HepG2 (cell line): Measurements from ENCODE around the gene F2RL2. TPM values are rescaled to one million over a fixed set of nuclear protein-coding genes. Genes with fewer than 3 reads are reported as not detected.

Experiments used
- ATAC-seq: fragments of 200-7000 bp; cut with Tn5 transposase; 3 replicates; pipeline ENCODE4 v1.9.1; 2020; ENCODE audit warnings: mild to moderate bottlenecking, moderate library complexity
- BruUV-seq: library from RNA; stranded (reverse); fragments of 400-500 nt; replicated peaks from 2 replicates; lab custom pipeline; 2021; lab: Mats Ljungman, UMichigan
- CTCF ChIA-PET: fragments of 300-600 bp; formaldehyde crosslinking; extraction: SDS; loops from one replicate; lab custom pipeline; 2021; ENCODE audit warnings: low total read pairs, inconsistent platforms, low intra/inter-chr PET ratio; lab: Yijun Ruan, JAX
- POLR2A ChIA-PET: fragments of 350-600 bp; sonication (Branson Sonifier 250); formaldehyde crosslinking; loops from one replicate; lab custom pipeline; 2020; ENCODE audit warnings: antibody characterized with exemption, inconsistent platforms; lab: Yijun Ruan, JAX
- DNase-seq: peaks from one replicate; pipeline ENCODE4 v3.0.0-alpha.2; 2015; ENCODE audit warnings: low spot score
- FAIRE-seq: peaks from 3 replicates; lab custom pipeline; 2011; peaks lifted over from hg19 to GRCh38; lab: Jason Lieb, UNC
- H2AFZ ChIP-seq: one replicate; pipeline ENCODE4 v1.6.1; 2011; ENCODE audit warnings: low read length, inconsistent platforms
- H3K27ac ChIP-seq: fragments of 300-600 bp; 3 replicates; pipeline ENCODE4 v1.8.0; 2011; ENCODE audit warnings: mixed run types, mild to moderate bottlenecking, mixed read lengths, low read length, inconsistent platforms; ENCODE audit not compliant: insufficient read depth; ENCODE audit errors: extremely low read length
- H3K27me3 ChIP-seq, 2 experiments: fragments of 200-600 bp in 1 of 2; 2 replicates in 1 of 2; 3 replicates in 1 of 2; pipeline versions ENCODE4 v1.6.0 to v1.8.0; 2011; ENCODE audit warnings: low read length in 2 of 2, mild to moderate bottlenecking in 2 of 2, moderate library complexity in 2 of 2, inconsistent platforms in 1 of 2; ENCODE audit not compliant: insufficient read depth in 2 of 2, control insufficient read depth in 1 of 2
- H3K36me3 ChIP-seq, 2 experiments: fragments of 200-600 bp in 1 of 2; replicated peaks in 1 of 2; 2 replicates in 1 of 2; 3 replicates in 1 of 2; pipeline versions ENCODE4 v1.5.1 to v1.8.0; 2011; ENCODE audit warnings: low read length in 2 of 2, inconsistent platforms in 1 of 2; ENCODE audit not compliant: insufficient read depth in 2 of 2, control insufficient read depth in 1 of 2
- H3K4me1 ChIP-seq: 2 replicates; pipeline ENCODE4 v1.5.1; 2012; ENCODE audit warnings: low read length, inconsistent platforms; ENCODE audit not compliant: insufficient read depth
- H3K4me2 ChIP-seq: 2 replicates; pipeline ENCODE4 v1.6.0; 2011; ENCODE audit warnings: low read depth, low read length, inconsistent platforms
- H3K4me3 ChIP-seq, 3 experiments: fragments of 200-600 bp in 1 of 3; sonication (generic), shearing (Covaris generic) in 1 of 3; replicated peaks in 1 of 3; 2 replicates each; pipeline ENCODE4 v1.5.1; 2011 to 2016; ENCODE audit warnings: low read length in 3 of 3, inconsistent platforms in 2 of 3, low read depth in 2 of 3, mild to moderate bottlenecking in 2 of 3, control low read depth in 1 of 3, mixed read lengths in 1 of 3; ENCODE audit not compliant: insufficient read depth in 1 of 3
- H3K79me2 ChIP-seq: one replicate; pipeline ENCODE4 v1.6.1; 2011; ENCODE audit warnings: low read length, inconsistent platforms; ENCODE audit not compliant: insufficient read depth
- H3K9ac ChIP-seq: 2 replicates; pipeline ENCODE4 v1.6.0; 2011; ENCODE audit warnings: mild to moderate bottlenecking, low read depth, low read length, inconsistent platforms; ENCODE audit not compliant: insufficient read depth
- H3K9me3 ChIP-seq: 2 replicates; pipeline ENCODE4 v1.5.1; 2012; ENCODE audit warnings: mild to moderate bottlenecking, low read length
- H4K20me1 ChIP-seq: 2 replicates; pipeline ENCODE4 v1.6.0; 2011; ENCODE audit warnings: inconsistent platforms, mild to moderate bottlenecking, low read length, moderate library complexity; ENCODE audit not compliant: insufficient read depth
- FOSL1 ChIP-seq: sonication (generic); formaldehyde crosslinking; IDR thresholded peaks from 2 replicates; pipeline ENCODE4 v1.9.0; 2021; ENCODE audit warnings: missing genetic modification reagents, borderline replicate concordance
- GATAD1 ChIP-seq: IDR thresholded peaks from 2 replicates; pipeline ENCODE4 v1.6.1; 2016; ENCODE audit warnings: missing genetic modification reagents, missing compliant biosample characterization
- GATAD2A ChIP-seq: IDR thresholded peaks from 2 replicates; pipeline ENCODE4 v1.6.1; 2016
- HDAC6 ChIP-seq: fragments of 200-600 bp; sonication (generic); IDR thresholded peaks from 2 replicates; pipeline ENCODE4 v1.7.0; 2017; ENCODE audit warnings: mild to moderate bottlenecking, antibody characterized with exemption, low read length, low read depth
- HMGA1 ChIP-seq: sonication (generic); formaldehyde crosslinking; conservative IDR thresholded peaks from 2 replicates; pipeline ENCODE4 v1.4.0; 2020; ENCODE audit warnings: missing genetic modification reagents
- MTERF4 ChIP-seq: sonication (generic); formaldehyde crosslinking; IDR thresholded peaks from 2 replicates; pipeline ENCODE4 v1.8.0; 2023; ENCODE audit warnings: mild to moderate bottlenecking, missing genetic modification reagents
- NCOA5 ChIP-seq: sonication (generic); formaldehyde crosslinking; IDR thresholded peaks from 2 replicates; pipeline ENCODE4 v1.4.0; 2020; ENCODE audit warnings: missing genetic modification reagents
- SKIL ChIP-seq: sonication (generic); formaldehyde crosslinking; IDR thresholded peaks from 2 replicates; pipeline ENCODE4 v1.8.0; 2022; ENCODE audit warnings: missing genetic modification reagents, mild to moderate bottlenecking, moderate library complexity, borderline replicate concordance
- TAF1 ChIP-seq: sonication (generic); formaldehyde crosslinking; IDR thresholded peaks from 2 replicates; pipeline ENCODE4 v1.4.0; 2020; ENCODE audit warnings: missing genetic modification reagents
- TP53 ChIP-seq: sonication (generic); formaldehyde crosslinking; conservative IDR thresholded peaks from 2 replicates; pipeline ENCODE4 v1.4.0; 2020; ENCODE audit warnings: missing genetic modification reagents
- ZNF20 ChIP-seq: sonication (generic); formaldehyde crosslinking; IDR thresholded peaks from 2 replicates; pipeline ENCODE4 v1.4.0; 2020; ENCODE audit warnings: mild to moderate bottlenecking, moderate library complexity, missing genetic modification reagents
- ZNF3 ChIP-seq: IDR thresholded peaks from 2 replicates; pipeline ENCODE4 v1.7.0; 2017; ENCODE audit warnings: inconsistent platforms
- ZNF501 ChIP-seq: sonication (generic); formaldehyde crosslinking; IDR thresholded peaks from 2 replicates; pipeline ENCODE4 v1.5.1; 2020; ENCODE audit warnings: mild to moderate bottlenecking, moderate library complexity, missing genetic modification reagents
- ZSCAN21 ChIP-seq: sonication (generic); formaldehyde crosslinking; IDR thresholded peaks from 2 replicates; pipeline ENCODE4 v1.8.0; 2022; ENCODE audit warnings: mild to moderate bottlenecking, missing genetic modification reagents, moderate library complexity, borderline replicate concordance
- WGBS: methylation state at CpG from one replicate; pipeline ENCODE4 v1.1.6; 2017; ENCODE audit warnings: low lambda C conversion rate; 5-methylcytosine and 5-hydroxymethylcytosine counted together
- in situ Hi-C: cut with HindIII; loops from 2 replicates; pipeline ENCODE4 v1.10.0; 2017; ENCODE audit warnings: low pct_unique_long_range_greater_than_20kb; ENCODE audit not compliant: extremely low pct_ligation_motif_present
- intact Hi-C: fragments of 100-400 bp; cut with micrococcal nuclease; formaldehyde crosslinking; loops from one replicate; pipeline ENCODE4 v1.10.0; 2022; ENCODE audit not compliant: unreplicated experiment
- polyA plus RNA-seq, 8 experiments: library from polyadenylated mRNA; depleted of rRNA in 3 of 8; stranded (reverse) in 7 of 8; unstranded in 1 of 8; fragments of >200 nt; fragmentation: Illumina TruSeq in 4 of 8; extraction: Trizol in 4 of 8; gene quantifications; 2 replicates each; pipeline versions ENCODE4 v1.2.1 to v1.2.3, GENCODE V29; 2011 to 2016; ENCODE audit warnings: low read depth in 4 of 8, missing spikeins in 1 of 8, mixed read lengths in 1 of 8; ENCODE audit not compliant: insufficient read depth in 1 of 8
- total RNA-seq, 5 experiments: library from RNA; depleted of rRNA; stranded (reverse); fragments of >200 nt; fragmentation: Illumina TruSeq; extraction: Trizol; gene quantifications; 2 replicates each; pipeline ENCODE4 v1.2.3, GENCODE V29; 2016; ENCODE audit warnings: low read depth in 1 of 5
- TF ChIP-seq, protein P1 (sequence below): sonication (generic); formaldehyde crosslinking; conservative IDR thresholded peaks from 2 replicates; pipeline ENCODE4 v1.5.0; 2020; ENCODE audit warnings: missing genetic modification reagents

Gene F2RL2
- total and polyA plus RNA-seq, 2 of the 13 experiments (the other 11 are each of a cell fraction or from before 2014, with no cell fraction given): not detected

DNA sequence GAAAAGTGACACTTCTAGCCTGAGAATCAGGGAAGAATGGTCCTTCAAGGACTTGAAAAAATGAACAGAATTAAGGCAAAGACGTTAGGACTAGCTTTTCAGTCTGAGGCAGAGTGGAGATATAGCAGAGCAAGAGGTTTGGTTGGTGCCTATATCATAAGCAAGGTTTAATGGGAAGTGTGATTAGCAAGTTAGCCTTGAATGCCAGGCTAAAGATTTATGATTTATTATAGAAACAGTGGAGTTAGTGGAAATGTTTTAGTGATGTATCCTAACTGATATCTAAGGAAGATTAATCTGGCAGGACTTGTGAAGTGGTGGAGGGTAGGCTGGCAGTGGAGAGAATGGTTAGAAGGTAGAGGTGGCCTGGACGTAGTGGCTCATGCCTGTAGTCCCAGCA is 7.0 kb downstream of the F2RL2 start:
- H3K9me3 ChIP-seq: no peaks in the 10 kb centered on the region
- POLR2A ChIA-PET: no interaction called here
- H4K20me1 ChIP-seq: no peaks in the 10 kb centered on the region
- no peak overlapping the region for H3K4me2 ChIP-seq
- no peak overlapping the region for H3K9ac ChIP-seq
- no peak overlapping the region for H3K27ac ChIP-seq
- TF ChIP-seq TP53 (CRISPR knock-in tag) (no peak), HDAC6 (no peak), HMGA1 (no peak), ZNF3 (CRISPR knock-in tag) (no peak), ZNF501 (CRISPR knock-in tag) (no peak), GATAD2A (no peak), SKIL (CRISPR knock-in tag) (no peak), TAF1 (CRISPR knock-in tag) (no peak), GATAD1 (CRISPR knock-in tag) (no peak), ZNF20 (CRISPR knock-in tag) (no peak), NCOA5 (CRISPR knock-in tag) (no peak), MTERF4 (no peak), FOSL1 (no peak), ZSCAN21 (no peak)
- TF ChIP-seq, protein P1, sequence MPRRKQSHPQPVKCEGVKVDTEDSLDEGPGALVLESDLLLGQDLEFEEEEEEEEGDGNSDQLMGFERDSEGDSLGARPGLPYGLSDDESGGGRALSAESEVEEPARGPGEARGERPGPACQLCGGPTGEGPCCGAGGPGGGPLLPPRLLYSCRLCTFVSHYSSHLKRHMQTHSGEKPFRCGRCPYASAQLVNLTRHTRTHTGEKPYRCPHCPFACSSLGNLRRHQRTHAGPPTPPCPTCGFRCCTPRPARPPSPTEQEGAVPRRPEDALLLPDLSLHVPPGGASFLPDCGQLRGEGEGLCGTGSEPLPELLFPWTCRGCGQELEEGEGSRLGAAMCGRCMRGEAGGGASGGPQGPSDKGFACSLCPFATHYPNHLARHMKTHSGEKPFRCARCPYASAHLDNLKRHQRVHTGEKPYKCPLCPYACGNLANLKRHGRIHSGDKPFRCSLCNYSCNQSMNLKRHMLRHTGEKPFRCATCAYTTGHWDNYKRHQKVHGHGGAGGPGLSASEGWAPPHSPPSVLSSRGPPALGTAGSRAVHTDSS (CRISPR knock-in tag): no peak
- TF ChIP-seq, all 625 proteins: peak for 0
- H3K4me1 ChIP-seq: no peaks in the 10 kb centered on the region
- no peaks in the 10 kb centered on the region for H3K79me2 ChIP-seq
- CTCF ChIA-PET: no interaction called here
- H3K27me3 ChIP-seq: no peaks in the 10 kb centered on the region
- DNase-seq (no peak), FAIRE-seq (no peak), ATAC-seq (no peak)
- WGBS: 95% methylated on average over 2 of the region's 2 CpGs
- H3K36me3 ChIP-seq: peaks cover 7 to 25% of the 10 kb centered on the region in 2 experiments
- no TSS peak for BruUV-seq
- in situ Hi-C loops: no loop called here
- intact Hi-C loops: no loop called here
- no peak overlapping the region for H2AFZ ChIP-seq
- H3K4me3 ChIP-seq: no peak overlapping the region
